DND-41 (cell line): Measurements from ENCODE around the gene ZNF234.
"Not testable (repeated sequence)": the region's sequence is repeated elsewhere in the genome, so short reads cannot be mapped to it uniquely, and the experiment has no call there.

Experiments
- ATAC-seq: fragments of 200-7000 bp; cut with Tn5 transposase; 3 replicates; pipeline ENCODE4 v1.9.1; 2021; ENCODE audit warnings: low read depth; ENCODE audit not compliant: insufficient read depth
- DNase-seq: peaks from one replicate; pipeline ENCODE4 v3.0.0-alpha.2; 2020
- H2AFZ ChIP-seq: 2 replicates; pipeline ENCODE4 v1.6.0; 2012; ENCODE audit warnings: low read depth, low read length
- H3K27ac ChIP-seq: 2 replicates; pipeline ENCODE4 v1.5.1; 2012; ENCODE audit warnings: low read length, inconsistent platforms
- H3K27me3 ChIP-seq: fragments of 200-600 bp; sonication (generic); 2 replicates; pipeline ENCODE4 v1.6.0; 2012; ENCODE audit warnings: low read length, mild to moderate bottlenecking, inconsistent platforms; ENCODE audit not compliant: insufficient read depth, poor library complexity
- H3K36me3 ChIP-seq: 2 replicates; pipeline ENCODE4 v1.5.1; 2012; ENCODE audit warnings: low read length, inconsistent platforms; ENCODE audit not compliant: insufficient read depth
- H3K4me1 ChIP-seq: 2 replicates; pipeline ENCODE4 v1.5.1; 2012; ENCODE audit warnings: mild to moderate bottlenecking, low read length; ENCODE audit not compliant: insufficient read depth
- H3K4me2 ChIP-seq: 2 replicates; pipeline ENCODE4 v1.6.0; 2012; ENCODE audit warnings: mild to moderate bottlenecking, moderate library complexity, low read length, inconsistent platforms; ENCODE audit not compliant: insufficient read depth
- H3K4me3 ChIP-seq, 2 experiments: fragments of 200-600 bp in 1 of 2; shearing (Covaris generic) in 1 of 2; 2 replicates each; pipeline ENCODE4 v1.5.1; 2012 to 2016; ENCODE audit warnings: inconsistent platforms in 2 of 2, low read length in 2 of 2, mild to moderate bottlenecking in 2 of 2, low read depth in 1 of 2, moderate library complexity in 1 of 2
- H3K79me2 ChIP-seq: 2 replicates; pipeline ENCODE4 v1.6.0; 2012; ENCODE audit warnings: low read length, inconsistent platforms; ENCODE audit not compliant: insufficient read depth
- H3K9ac ChIP-seq: 2 replicates; pipeline ENCODE4 v1.6.0; 2012; ENCODE audit warnings: low read depth, mild to moderate bottlenecking, inconsistent platforms, low read length, moderate library complexity
- H3K9me3 ChIP-seq: 2 replicates; pipeline ENCODE4 v1.5.1; 2012; ENCODE audit warnings: low read length, moderate library complexity, mild to moderate bottlenecking, inconsistent platforms; ENCODE audit not compliant: insufficient read depth, severe bottlenecking
- H4K20me1 ChIP-seq: 2 replicates; pipeline ENCODE4 v1.6.0; 2012; ENCODE audit warnings: low read length; ENCODE audit not compliant: insufficient read depth
- EZH2 ChIP-seq: IDR thresholded peaks from 3 replicates; pipeline ENCODE4 v1.6.1; 2012; ENCODE audit warnings: borderline replicate concordance, low read depth, mild to moderate bottlenecking, moderate library complexity, low read length, inconsistent platforms; ENCODE audit not compliant: severe bottlenecking
- TF ChIP-seq, protein P1 (sequence below): IDR thresholded peaks from 2 replicates; pipeline ENCODE4 v1.5.1; 2012; ENCODE audit warnings: borderline replicate concordance, low read length, moderate library complexity, mild to moderate bottlenecking; ENCODE audit not compliant: poor library complexity, severe bottlenecking; ENCODE audit errors: extremely low read depth

ZNF234 gene

DNA sequence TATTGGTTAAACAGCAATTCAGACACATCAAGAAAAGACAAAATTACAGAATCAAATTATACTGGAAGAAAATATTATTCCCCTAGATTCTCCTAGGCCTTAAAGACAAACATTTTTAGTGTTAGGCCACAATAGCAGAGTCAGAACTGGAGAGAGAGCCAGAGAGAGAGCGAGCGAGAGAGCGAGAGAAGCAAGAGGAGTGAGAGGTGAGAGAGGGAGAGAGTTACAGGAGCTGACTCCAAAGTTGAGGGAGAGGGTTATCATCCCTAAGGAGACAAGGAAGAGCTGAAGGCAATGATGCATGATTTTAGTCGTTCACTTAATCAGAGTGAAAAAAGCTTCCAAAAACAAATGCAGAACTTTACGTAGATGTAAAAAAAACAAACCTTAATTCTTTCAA, 50.8 kb downstream of the ZNF234 start:
- DNase-seq = no peak
- no peak for ATAC-seq
- no peak overlapping the region for H2AFZ ChIP-seq

DNA sequence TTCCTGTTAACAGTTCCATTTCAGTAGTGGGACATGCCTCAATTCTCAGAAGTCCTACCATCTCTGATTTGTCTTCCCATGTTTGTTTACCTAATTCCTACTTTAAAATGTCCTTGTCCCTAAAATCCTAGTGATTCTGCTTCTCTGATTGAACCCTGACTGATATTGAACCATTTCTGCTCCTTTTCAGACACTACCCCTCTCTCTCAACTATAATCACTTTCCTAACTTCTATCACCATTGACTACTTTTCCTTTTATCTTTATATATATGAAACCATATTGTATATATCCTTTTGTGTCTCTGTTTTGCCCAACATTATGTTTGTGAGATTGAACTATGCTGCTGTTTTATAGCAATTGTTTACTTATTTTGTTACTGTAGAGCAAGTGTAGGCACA, 55.4 kb downstream of the ZNF234 start:
- Histone ChIP-seq H3K36me3 (no peaks in the 10 kb centered on the region), H4K20me1 (no peaks in the 10 kb centered on the region), H3K79me2 (no peaks in the 10 kb centered on the region), H2AFZ (no peak overlapping the region), H3K27me3 (no peaks in the 10 kb centered on the region), H3K9me3 (no peaks in the 10 kb centered on the region), H3K4me3 (no peak overlapping the region), H3K4me1 (no peaks in the 10 kb centered on the region), H3K27ac (no peak overlapping the region), H3K4me2 (no peak overlapping the region), H3K9ac (no peak overlapping the region)
- DNase-seq (no peak), ATAC-seq (no peak)
- TF ChIP-seq, protein P1, sequence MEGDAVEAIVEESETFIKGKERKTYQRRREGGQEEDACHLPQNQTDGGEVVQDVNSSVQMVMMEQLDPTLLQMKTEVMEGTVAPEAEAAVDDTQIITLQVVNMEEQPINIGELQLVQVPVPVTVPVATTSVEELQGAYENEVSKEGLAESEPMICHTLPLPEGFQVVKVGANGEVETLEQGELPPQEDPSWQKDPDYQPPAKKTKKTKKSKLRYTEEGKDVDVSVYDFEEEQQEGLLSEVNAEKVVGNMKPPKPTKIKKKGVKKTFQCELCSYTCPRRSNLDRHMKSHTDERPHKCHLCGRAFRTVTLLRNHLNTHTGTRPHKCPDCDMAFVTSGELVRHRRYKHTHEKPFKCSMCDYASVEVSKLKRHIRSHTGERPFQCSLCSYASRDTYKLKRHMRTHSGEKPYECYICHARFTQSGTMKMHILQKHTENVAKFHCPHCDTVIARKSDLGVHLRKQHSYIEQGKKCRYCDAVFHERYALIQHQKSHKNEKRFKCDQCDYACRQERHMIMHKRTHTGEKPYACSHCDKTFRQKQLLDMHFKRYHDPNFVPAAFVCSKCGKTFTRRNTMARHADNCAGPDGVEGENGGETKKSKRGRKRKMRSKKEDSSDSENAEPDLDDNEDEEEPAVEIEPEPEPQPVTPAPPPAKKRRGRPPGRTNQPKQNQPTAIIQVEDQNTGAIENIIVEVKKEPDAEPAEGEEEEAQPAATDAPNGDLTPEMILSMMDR = no peak
- TF ChIP-seq EZH2 = no peak

More for the DNA sequence above, 50.8 kb downstream of the ZNF234 start:
- Histone ChIP-seq H3K9me3 (no peaks in the 10 kb centered on the region), H3K36me3 (no peaks in the 10 kb centered on the region), H3K27me3 (no peaks in the 10 kb centered on the region), H3K27ac (no peak overlapping the region), H3K79me2 (no peaks in the 10 kb centered on the region), H4K20me1 (no peaks in the 10 kb centered on the region), H3K4me3 (no peak overlapping the region), H3K4me1 (no peaks in the 10 kb centered on the region), H3K4me2 (no peak overlapping the region), H3K9ac (no peak overlapping the region)
- no peak for TF ChIP-seq EZH2
- TF ChIP-seq, protein P1 = no peak

DNA sequence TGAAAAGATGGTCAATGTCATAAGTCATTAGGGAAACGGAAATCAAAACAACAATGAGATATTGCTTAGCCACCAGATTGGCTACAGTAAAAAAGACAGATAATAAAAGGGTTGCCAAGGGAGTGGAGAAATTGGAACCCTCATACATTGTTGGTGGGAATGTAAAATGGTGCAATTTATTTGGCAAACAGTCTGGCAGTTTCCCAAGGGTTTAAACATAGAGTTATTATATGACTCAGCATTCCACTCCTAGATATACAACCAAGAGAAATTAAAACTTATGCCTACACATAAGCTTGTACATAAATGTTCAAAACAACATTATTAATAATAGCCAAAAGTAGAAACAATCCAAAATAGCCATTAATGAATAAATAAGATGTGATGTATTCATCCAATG, 61.1 kb downstream of the ZNF234 start:
- H3K79me2 ChIP-seq = peaks cover under 1% of the 10 kb centered on the region; the same call in 1 of the 2 replicates
- peaks cover 10% of the 10 kb centered on the region for H3K9me3 ChIP-seq
- H2AFZ ChIP-seq = no peak overlapping the region
- no peak overlapping the region for H3K4me3 ChIP-seq
- TF ChIP-seq, protein P1 = no peak
- no peak for TF ChIP-seq EZH2
- no peak overlapping the region for H3K27ac ChIP-seq
- H4K20me1 ChIP-seq = no peaks in the 10 kb centered on the region
- DNase-seq (no peak), ATAC-seq (no peak)
- peaks cover 6% of the 10 kb centered on the region for H3K4me1 ChIP-seq
- H3K4me2 ChIP-seq = no peak overlapping the region
- no peaks in the 10 kb centered on the region for H3K36me3 ChIP-seq
- no peak overlapping the region for H3K9ac ChIP-seq
- H3K27me3 ChIP-seq = no peaks in the 10 kb centered on the region

DNA sequence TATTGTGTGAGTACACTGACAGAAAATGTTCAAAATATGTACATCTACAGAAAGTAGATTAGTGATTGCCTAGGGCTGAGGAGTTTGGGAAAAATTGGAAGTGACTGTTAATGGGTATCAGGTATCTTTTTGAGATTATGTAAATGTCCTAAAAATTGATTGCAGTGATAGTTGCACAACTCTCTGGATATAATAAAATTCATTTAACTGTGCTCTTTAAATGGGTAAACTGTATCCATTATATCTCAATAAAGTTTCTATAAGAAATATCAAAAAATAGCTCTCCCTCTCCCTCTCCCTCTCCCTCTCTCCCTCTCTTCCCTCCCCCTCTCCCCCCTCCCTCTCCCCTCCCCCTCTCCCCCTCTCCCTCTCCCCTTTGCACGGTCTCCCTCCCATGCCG, 61.6 kb downstream of the ZNF234 start:
- H3K4me2 ChIP-seq = no peak overlapping the region
- TF ChIP-seq EZH2 = no peak
- TF ChIP-seq, protein P1 = no peak
- no peak overlapping the region for H3K9ac ChIP-seq
- peaks cover 10% of the 10 kb centered on the region for H3K9me3 ChIP-seq
- H3K4me1 ChIP-seq = peaks cover 8% of the 10 kb centered on the region
- ATAC-seq = no peak
- no peak for DNase-seq
- peaks cover 6% of the 10 kb centered on the region; the same call in 1 of the 2 replicates for H3K79me2 ChIP-seq
- H3K36me3 ChIP-seq = no peaks in the 10 kb centered on the region
- H4K20me1 ChIP-seq = no peaks in the 10 kb centered on the region
- no peak overlapping the region for H3K27ac ChIP-seq
- no peak overlapping the region for H3K4me3 ChIP-seq
- H2AFZ ChIP-seq = no peak overlapping the region
- H3K27me3 ChIP-seq = no peaks in the 10 kb centered on the region

DNA sequence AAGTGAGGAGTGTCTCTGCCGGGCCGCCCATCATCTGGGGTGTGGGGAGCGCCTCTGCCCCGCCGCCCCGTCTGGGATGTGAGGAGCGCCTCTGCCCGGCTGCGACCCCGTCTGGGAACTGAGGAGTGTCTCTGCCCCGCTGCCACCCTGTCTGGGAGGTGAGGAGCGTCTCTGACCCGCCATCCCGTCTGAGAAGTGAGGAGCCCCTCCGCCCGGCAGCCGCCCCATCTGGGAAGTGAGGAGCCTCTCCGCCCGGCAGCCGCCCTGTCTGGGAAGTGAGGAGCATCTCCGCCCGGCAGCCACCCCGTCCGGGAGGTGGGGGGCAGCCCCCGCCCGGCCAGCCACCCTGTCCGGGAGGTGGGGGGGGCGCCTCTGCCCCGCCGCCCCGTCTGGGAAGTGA, 62.5 kb downstream of the ZNF234 start:
- not testable (repeated sequence) for H3K4me3 ChIP-seq, DNase-seq

More for the DNA sequence above, 62.5 kb downstream of the ZNF234 start:
- not testable (repeated sequence) for H3K79me2 ChIP-seq, H3K27ac ChIP-seq, H3K36me3 ChIP-seq, H3K27me3 ChIP-seq, H3K9ac ChIP-seq, H4K20me1 ChIP-seq, ATAC-seq, H3K4me2 ChIP-seq, H2AFZ ChIP-seq, H3K9me3 ChIP-seq
- peaks cover 17% of the 10 kb centered on the region for H3K4me1 ChIP-seq
